Measurements from ENCODE around the gene MTNR1A.

Gene MTNR1A

GRCh38 chr4:186499467-186499866 is 55.9 kb downstream of the MTNR1A start:
- Histone ChIP-seq H3K9me3 (ENCODE audit: control insufficient read depth in 1 of 2, low read length in 2 of 2) (peaks cover 0 to under 1% of the 10 kb centered on the region in 2 donors), H3K27ac (ENCODE audit: low read depth, low read length) (no peak overlapping the region), H3K4me1 (ENCODE audit: control insufficient read depth in 1 of 2, insufficient read depth in 2 of 2, low read length in 2 of 2) (no peaks in the 10 kb centered on the region), H3K9ac (ENCODE audit: low read depth in 1 of 2, low read length in 2 of 2) (no peak overlapping the region), H3K27me3 (ENCODE audit: control insufficient read depth in 1 of 2, insufficient read depth in 2 of 2, low read length in 2 of 2) (no peaks in the 10 kb centered on the region), H3K36me3 (ENCODE audit: control insufficient read depth in 1 of 2, insufficient read depth in 2 of 2, low read length in 2 of 2) (no peaks in the 10 kb centered on the region), H3K4me3 (ENCODE audit: low read depth in 1 of 2, low read length in 2 of 2) (no peak overlapping the region)

GRCh38 chr4:186497043-186497442 is 58.3 kb downstream of the MTNR1A start:
- H3K9me3 ChIP-seq (ENCODE audit: control insufficient read depth in 1 of 2, low read length in 2 of 2) = peaks cover 0 to 4% of the 10 kb centered on the region in 2 donors

GRCh38 chr4:186494496-186494895 is 60.9 kb downstream of the MTNR1A start:
- Histone ChIP-seq H3K4me3 (ENCODE audit: low read depth in 1 of 2, low read length in 2 of 2) (no peak overlapping the region), H3K9me3 (ENCODE audit: control insufficient read depth in 1 of 2, low read length in 2 of 2) (peaks cover 0 to 4% of the 10 kb centered on the region in 2 donors), H3K9ac (ENCODE audit: low read depth in 1 of 2, low read length in 2 of 2) (no peak overlapping the region), H3K4me1 (ENCODE audit: control insufficient read depth in 1 of 2, insufficient read depth in 2 of 2, low read length in 2 of 2) (no peaks in the 10 kb centered on the region), H3K27me3 (ENCODE audit: control insufficient read depth in 1 of 2, insufficient read depth in 2 of 2, low read length in 2 of 2) (no peaks in the 10 kb centered on the region), H3K27ac (ENCODE audit: low read depth, low read length) (no peak overlapping the region), H3K36me3 (ENCODE audit: control insufficient read depth in 1 of 2, insufficient read depth in 2 of 2, low read length in 2 of 2) (no peaks in the 10 kb centered on the region)

More at GRCh38 chr4:186497043-186497442, 58.3 kb downstream of the MTNR1A start:
- H3K9ac ChIP-seq (ENCODE audit: low read depth in 1 of 2, low read length in 2 of 2) = no peak overlapping the region
- no peaks in the 10 kb centered on the region for H3K36me3 ChIP-seq (ENCODE audit: control insufficient read depth in 1 of 2, insufficient read depth in 2 of 2, low read length in 2 of 2)
- H3K4me3 ChIP-seq (ENCODE audit: low read depth in 1 of 2, low read length in 2 of 2) = no peak overlapping the region
- no peaks in the 10 kb centered on the region for H3K27me3 ChIP-seq (ENCODE audit: control insufficient read depth in 1 of 2, insufficient read depth in 2 of 2, low read length in 2 of 2)
- no peak overlapping the region for H3K27ac ChIP-seq (ENCODE audit: low read depth, low read length)
- H3K4me1 ChIP-seq (ENCODE audit: control insufficient read depth in 1 of 2, insufficient read depth in 2 of 2, low read length in 2 of 2) = no peaks in the 10 kb centered on the region

- Histone ChIP-seq H3K9me3 (ENCODE audit: control insufficient read depth in 1 of 2, low read length in 2 of 2) (peaks cover 0 to 2% of the 10 kb centered on the region in 2 donors), H3K4me1 (ENCODE audit: control insufficient read depth in 1 of 2, insufficient read depth in 2 of 2, low read length in 2 of 2) (no peaks in the 10 kb centered on the region), H3K27ac (ENCODE audit: low read depth, low read length) (no peak overlapping the region), H3K27me3 (ENCODE audit: control insufficient read depth in 1 of 2, insufficient read depth in 2 of 2, low read length in 2 of 2) (no peaks in the 10 kb centered on the region), H3K9ac (ENCODE audit: low read depth in 1 of 2, low read length in 2 of 2) (no peak overlapping the region), H3K36me3 (ENCODE audit: control insufficient read depth in 1 of 2, insufficient read depth in 2 of 2, low read length in 2 of 2) (no peaks in the 10 kb centered on the region), H3K4me3 (ENCODE audit: low read depth in 1 of 2, low read length in 2 of 2) (no peak overlapping the region)
Observed at GRCh38 chr4:186487726-186488125, 67.6 kb downstream of the MTNR1A start.

GRCh38 chr4:186486172-186486571 is 69.2 kb downstream of the MTNR1A start:
- no peaks in the 10 kb centered on the region for H3K36me3 ChIP-seq (ENCODE audit: control insufficient read depth in 1 of 2, insufficient read depth in 2 of 2, low read length in 2 of 2)

GRCh38 chr4:186485561-186486062 is 69.8 kb downstream of the MTNR1A start:
- Histone ChIP-seq H3K36me3 (ENCODE audit: control insufficient read depth in 1 of 2, insufficient read depth in 2 of 2, low read length in 2 of 2) (no peaks in the 10 kb centered on the region), H3K27ac (ENCODE audit: low read depth, low read length) (no peak overlapping the region), H3K9ac (ENCODE audit: low read depth in 1 of 2, low read length in 2 of 2) (no peak overlapping the region), H3K9me3 (ENCODE audit: control insufficient read depth in 1 of 2, low read length in 2 of 2) (peaks cover 0 to 2% of the 10 kb centered on the region in 2 donors), H3K4me3 (ENCODE audit: low read depth in 1 of 2, low read length in 2 of 2) (peak overlapping the region in 1 of 2 donors; percentile 47), H3K4me1 (ENCODE audit: control insufficient read depth in 1 of 2, insufficient read depth in 2 of 2, low read length in 2 of 2) (no peaks in the 10 kb centered on the region), H3K27me3 (ENCODE audit: control insufficient read depth in 1 of 2, insufficient read depth in 2 of 2, low read length in 2 of 2) (no peaks in the 10 kb centered on the region)

More at GRCh38 chr4:186486172-186486571, 69.2 kb downstream of the MTNR1A start:
- Histone ChIP-seq H3K9ac (ENCODE audit: low read depth in 1 of 2, low read length in 2 of 2) (no peak overlapping the region), H3K27ac (ENCODE audit: low read depth, low read length) (no peak overlapping the region), H3K4me1 (ENCODE audit: control insufficient read depth in 1 of 2, insufficient read depth in 2 of 2, low read length in 2 of 2) (no peaks in the 10 kb centered on the region), H3K4me3 (ENCODE audit: low read depth in 1 of 2, low read length in 2 of 2) (peak overlapping the region in 1 of 2 donors; percentile 19), H3K9me3 (ENCODE audit: control insufficient read depth in 1 of 2, low read length in 2 of 2) (peaks cover 0 to 2% of the 10 kb centered on the region in 2 donors), H3K27me3 (ENCODE audit: control insufficient read depth in 1 of 2, insufficient read depth in 2 of 2, low read length in 2 of 2) (no peaks in the 10 kb centered on the region)

- no peak overlapping the region for H3K27ac ChIP-seq (ENCODE audit: low read depth, low read length)
- H3K9ac ChIP-seq (ENCODE audit: low read depth in 1 of 2, low read length in 2 of 2) = no peak overlapping the region
- H3K4me3 ChIP-seq (ENCODE audit: low read depth in 1 of 2, low read length in 2 of 2) = no peak overlapping the region
- no peaks in the 10 kb centered on the region for H3K27me3 ChIP-seq (ENCODE audit: control insufficient read depth in 1 of 2, insufficient read depth in 2 of 2, low read length in 2 of 2)
- peaks cover 0 to 2% of the 10 kb centered on the region in 2 donors for H3K9me3 ChIP-seq (ENCODE audit: control insufficient read depth in 1 of 2, low read length in 2 of 2)
- no peaks in the 10 kb centered on the region for H3K4me1 ChIP-seq (ENCODE audit: control insufficient read depth in 1 of 2, insufficient read depth in 2 of 2, low read length in 2 of 2)
- H3K36me3 ChIP-seq (ENCODE audit: control insufficient read depth in 1 of 2, insufficient read depth in 2 of 2, low read length in 2 of 2) = no peaks in the 10 kb centered on the region
Observed at GRCh38 chr4:186485150-186485549, 70.2 kb downstream of the MTNR1A start.

GRCh38 chr4:186483656-186484055 is 71.7 kb downstream of the MTNR1A start:
- Histone ChIP-seq H3K36me3 (ENCODE audit: control insufficient read depth in 1 of 2, insufficient read depth in 2 of 2, low read length in 2 of 2) (no peaks in the 10 kb centered on the region), H3K4me1 (ENCODE audit: control insufficient read depth in 1 of 2, insufficient read depth in 2 of 2, low read length in 2 of 2) (no peaks in the 10 kb centered on the region), H3K9ac (ENCODE audit: low read depth in 1 of 2, low read length in 2 of 2) (no peak overlapping the region), H3K9me3 (ENCODE audit: control insufficient read depth in 1 of 2, low read length in 2 of 2) (no peaks in the 10 kb centered on the region), H3K27me3 (ENCODE audit: control insufficient read depth in 1 of 2, insufficient read depth in 2 of 2, low read length in 2 of 2) (no peaks in the 10 kb centered on the region), H3K27ac (ENCODE audit: low read depth, low read length) (no peak overlapping the region), H3K4me3 (ENCODE audit: low read depth in 1 of 2, low read length in 2 of 2) (no peak overlapping the region)

All from duodenal mucosa (tissue), 2 donors.